Measurements from ENCODE around the gene SHROOM2.

The SHROOM2 gene

GRCh38 chrX:9862525-9862924 is 76.3 kb downstream of the SHROOM2 start:
- DNase-seq (ENCODE audit: extremely low spot score, insufficient read length, low read depth) (no peak), FAIRE-seq (no peak)

GRCh38 chrX:9862953-9863352 is 76.7 kb downstream of the SHROOM2 start:
- DNase-seq (ENCODE audit: extremely low spot score, insufficient read length, low read depth) (no peak), FAIRE-seq (no peak)

- DNase-seq (ENCODE audit: extremely low spot score, insufficient read length, low read depth) (no peak), FAIRE-seq (no peak)
These were observed 77.8 kb downstream of the SHROOM2 start for GRCh38 chrX:9864011-9864410.

- DNase-seq (ENCODE audit: extremely low spot score, insufficient read length, low read depth) (no peak), FAIRE-seq (no peak)
These were observed 79.7 kb downstream of the SHROOM2 start for GRCh38 chrX:9865804-9866472.

GRCh38 chrX:9866633-9867032 is 80.4 kb downstream of the SHROOM2 start:
- FAIRE-seq (no peak), DNase-seq (ENCODE audit: extremely low spot score, insufficient read length, low read depth) (no peak)

GRCh38 chrX:9867226-9867625 is 81.0 kb downstream of the SHROOM2 start:
- DNase-seq (ENCODE audit: extremely low spot score, insufficient read length, low read depth) (no peak), FAIRE-seq (no peak)

- no peak for DNase-seq (ENCODE audit: extremely low spot score, insufficient read length, low read depth)
- FAIRE-seq: no peak
These were observed 81.5 kb downstream of the SHROOM2 start for GRCh38 chrX:9867753-9868152.

GRCh38 chrX:9871701-9872268 is 85.6 kb downstream of the SHROOM2 start:
- FAIRE-seq (no peak), DNase-seq (ENCODE audit: extremely low spot score, insufficient read length, low read depth) (no peak)

- FAIRE-seq (no peak), DNase-seq (ENCODE audit: extremely low spot score, insufficient read length, low read depth) (no peak)
These were observed 87.1 kb downstream of the SHROOM2 start for GRCh38 chrX:9873360-9873759.

GRCh38 chrX:9873952-9874351 is 87.7 kb downstream of the SHROOM2 start:
- FAIRE-seq: peak; percentile 81
- DNase-seq (ENCODE audit: extremely low spot score, insufficient read length, low read depth): peak; percentile 11

- DNase-seq (ENCODE audit: extremely low spot score, insufficient read length, low read depth) (no peak), FAIRE-seq (no peak)
These were observed 88.3 kb downstream of the SHROOM2 start for GRCh38 chrX:9874483-9874882.

- FAIRE-seq (no peak), DNase-seq (ENCODE audit: extremely low spot score, insufficient read length, low read depth) (no peak)
These were observed 89.6 kb downstream of the SHROOM2 start for GRCh38 chrX:9875801-9876200.

GRCh38 chrX:9876201-9876600 is 90.0 kb downstream of the SHROOM2 start:
- DNase-seq (ENCODE audit: extremely low spot score, insufficient read length, low read depth) (no peak), FAIRE-seq (no peak)

- DNase-seq (ENCODE audit: extremely low spot score, insufficient read length, low read depth): no peak
- FAIRE-seq: no peak
These were observed 92.1 kb downstream of the SHROOM2 start for GRCh38 chrX:9878146-9878820.

GRCh38 chrX:9880237-9880636 is 94.0 kb downstream of the SHROOM2 start:
- FAIRE-seq: no peak
- no peak for DNase-seq (ENCODE audit: extremely low spot score, insufficient read length, low read depth)

GRCh38 chrX:9880870-9881269 is 94.6 kb downstream of the SHROOM2 start:
- FAIRE-seq: no peak
- DNase-seq (ENCODE audit: extremely low spot score, insufficient read length, low read depth): no peak

- DNase-seq (ENCODE audit: extremely low spot score, insufficient read length, low read depth) (no peak), FAIRE-seq (no peak)
These were observed 96.6 kb downstream of the SHROOM2 start for GRCh38 chrX:9882669-9883446.

- DNase-seq (ENCODE audit: extremely low spot score, insufficient read length, low read depth) (no peak), FAIRE-seq (no peak)
These were observed 98.0 kb downstream of the SHROOM2 start for GRCh38 chrX:9884031-9884779.

- peak; percentile 60 for FAIRE-seq
- peak; percentile 30 for DNase-seq (ENCODE audit: extremely low spot score, insufficient read length, low read depth)
These were observed 98.9 kb downstream of the SHROOM2 start for GRCh38 chrX:9885150-9885549.

- no peak for FAIRE-seq
- DNase-seq (ENCODE audit: extremely low spot score, insufficient read length, low read depth): no peak
These were observed 101.5 kb downstream of the SHROOM2 start for GRCh38 chrX:9887659-9888297.
